ENCODE measurements around the gene INSM1. TPM values are rescaled to one million over a fixed set of nuclear protein-coding genes. Genes with fewer than 3 reads are reported as not detected.

The INSM1 gene
- total RNA-seq, 4 donors from 2014 or later = not detected

DNA sequence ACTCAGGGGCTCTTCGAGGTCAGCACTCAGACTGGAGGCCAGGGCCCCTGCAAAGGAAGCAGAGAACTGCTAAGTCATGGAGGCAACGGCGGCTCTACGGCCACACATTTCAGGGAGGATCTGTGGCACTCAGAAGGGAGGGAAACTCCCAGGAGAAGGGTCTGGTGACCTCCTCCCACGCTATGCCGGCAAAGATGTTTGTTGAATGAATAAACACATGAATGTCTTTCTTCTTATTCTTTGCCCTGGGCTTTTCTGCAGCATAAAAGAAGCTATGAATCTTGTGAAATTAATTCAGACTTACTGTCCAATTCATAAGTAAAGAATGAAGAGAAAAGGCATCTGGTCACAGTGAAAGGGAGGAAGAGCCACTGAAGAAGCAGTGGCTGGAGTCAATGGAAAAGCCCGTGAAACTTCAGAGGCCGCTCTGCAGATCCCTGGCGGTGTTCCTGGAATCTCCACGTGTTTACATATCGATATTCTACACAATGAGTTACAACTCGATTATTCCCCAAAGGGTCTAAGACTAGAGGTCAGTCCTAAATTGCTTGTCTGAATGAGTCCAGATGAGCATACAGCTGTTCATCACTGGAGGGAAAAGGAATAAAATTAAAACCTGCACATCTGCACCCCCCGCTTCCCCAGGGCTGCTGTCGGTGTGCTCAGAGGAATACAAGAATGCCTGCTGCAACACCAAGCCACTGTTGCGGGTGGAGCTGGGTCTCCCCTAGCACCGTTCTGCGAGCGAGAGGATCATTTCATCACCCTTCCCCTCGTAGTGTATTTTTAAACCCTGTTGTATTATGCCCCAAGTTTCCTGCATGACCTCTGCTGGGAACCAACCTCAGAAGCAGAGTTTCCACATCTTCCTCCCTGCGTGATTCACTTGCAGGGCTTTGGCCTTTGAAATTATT is 25.6 kb downstream of the INSM1 start:
- DNase-seq = no peak
- no peak for ATAC-seq
- Histone ChIP-seq H3K9me3 (no peaks in the 10 kb centered on the region), H3K36me3 (peaks cover 4 to 33% of the 10 kb centered on the region in 2 donors), H3K27ac (no peak overlapping the region), H3K4me1 (no peaks in the 10 kb centered on the region), H3K27me3 (no peaks in the 10 kb centered on the region), H3K4me3 (no peak overlapping the region)
- TF ChIP-seq, protein P1, sequence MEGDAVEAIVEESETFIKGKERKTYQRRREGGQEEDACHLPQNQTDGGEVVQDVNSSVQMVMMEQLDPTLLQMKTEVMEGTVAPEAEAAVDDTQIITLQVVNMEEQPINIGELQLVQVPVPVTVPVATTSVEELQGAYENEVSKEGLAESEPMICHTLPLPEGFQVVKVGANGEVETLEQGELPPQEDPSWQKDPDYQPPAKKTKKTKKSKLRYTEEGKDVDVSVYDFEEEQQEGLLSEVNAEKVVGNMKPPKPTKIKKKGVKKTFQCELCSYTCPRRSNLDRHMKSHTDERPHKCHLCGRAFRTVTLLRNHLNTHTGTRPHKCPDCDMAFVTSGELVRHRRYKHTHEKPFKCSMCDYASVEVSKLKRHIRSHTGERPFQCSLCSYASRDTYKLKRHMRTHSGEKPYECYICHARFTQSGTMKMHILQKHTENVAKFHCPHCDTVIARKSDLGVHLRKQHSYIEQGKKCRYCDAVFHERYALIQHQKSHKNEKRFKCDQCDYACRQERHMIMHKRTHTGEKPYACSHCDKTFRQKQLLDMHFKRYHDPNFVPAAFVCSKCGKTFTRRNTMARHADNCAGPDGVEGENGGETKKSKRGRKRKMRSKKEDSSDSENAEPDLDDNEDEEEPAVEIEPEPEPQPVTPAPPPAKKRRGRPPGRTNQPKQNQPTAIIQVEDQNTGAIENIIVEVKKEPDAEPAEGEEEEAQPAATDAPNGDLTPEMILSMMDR (IDR thresholded peaks at IDR 0.05 in 4 of 5, conservative IDR thresholded peaks at IDR 0.05 in 1 of 5) = no peak
- no peak for TF ChIP-seq POLR2A (IDR thresholded peaks at IDR 0.05)
- intact Hi-C loops (cut with DNase I; ENCODE audit: low total_unique reads) (no loop called here), in situ Hi-C loops (cut with MboI; ENCODE audit: low sequenced_read_pairs in 4 of 4) (no loop called here)

DNA sequence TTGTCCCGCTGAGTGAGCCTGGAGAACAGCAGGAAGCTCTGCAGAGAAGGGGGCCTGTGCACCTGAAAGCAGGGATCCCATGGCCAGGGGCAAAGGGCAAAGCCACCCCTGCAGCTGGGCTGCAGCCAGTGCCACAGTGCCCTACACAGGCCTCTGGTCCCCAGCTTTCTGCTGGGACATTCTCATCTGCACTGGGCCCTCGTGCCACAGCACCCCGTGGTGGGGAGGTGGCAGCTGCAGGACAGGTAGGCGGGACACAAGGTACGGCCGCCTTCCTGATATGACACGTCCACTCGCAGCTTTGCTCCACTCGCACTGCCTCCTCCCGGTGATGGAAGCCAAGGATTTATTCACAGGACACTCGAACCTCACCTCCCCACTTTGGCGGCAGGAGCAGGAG is 27.2 kb downstream of the INSM1 start:
- H3K27me3 ChIP-seq = no peaks in the 10 kb centered on the region

DNA sequence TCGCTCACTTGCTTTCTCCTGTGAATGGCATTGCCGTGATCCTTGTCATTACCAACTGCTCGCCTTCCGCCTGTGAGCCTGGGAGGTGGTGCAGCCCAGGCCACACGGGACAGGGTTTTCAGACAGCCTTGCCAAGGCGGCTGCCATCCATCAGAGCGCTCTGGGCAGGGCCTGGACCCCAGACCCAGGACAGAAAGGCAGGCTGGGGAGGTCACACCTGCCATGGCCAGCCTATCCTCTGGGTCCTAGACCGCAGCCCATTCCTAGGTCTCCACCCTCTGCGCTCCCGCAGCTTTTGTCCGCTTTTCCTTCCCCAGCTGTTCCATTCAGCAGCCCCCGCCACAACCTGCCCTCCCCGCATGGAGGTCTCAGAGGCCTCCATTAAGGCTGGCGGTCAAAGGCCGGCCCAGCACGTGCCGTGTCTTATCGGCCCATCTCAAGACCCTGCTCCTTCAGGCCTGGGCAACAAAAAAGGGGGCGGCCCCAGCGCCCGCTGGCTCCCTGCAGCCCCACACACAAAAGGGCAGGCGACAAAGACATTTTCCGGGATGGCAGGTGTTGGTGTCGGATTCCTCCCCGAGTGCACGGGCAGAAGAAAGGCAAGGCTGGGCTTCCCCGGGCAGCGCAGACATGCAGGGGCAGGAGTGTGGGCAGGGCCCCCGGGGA is 28.1 kb downstream of the INSM1 start:
- Histone ChIP-seq H3K36me3 (peaks cover 4 to 27% of the 10 kb centered on the region in 2 donors), H3K9me3 (no peaks in the 10 kb centered on the region), H3K27ac (no peak overlapping the region), H3K27me3 (no peaks in the 10 kb centered on the region), H3K4me3 (no peak overlapping the region), H3K4me1 (no peaks in the 10 kb centered on the region)
- in situ Hi-C loops (cut with MboI; ENCODE audit: low sequenced_read_pairs in 4 of 4) (no loop called here), intact Hi-C loops (cut with DNase I; ENCODE audit: low total_unique reads) (no loop called here)
- ATAC-seq = no peak
- DNase-seq = no peak
- TF ChIP-seq POLR2A (IDR thresholded peaks at IDR 0.05) = no peak
- TF ChIP-seq, protein P1 (IDR thresholded peaks at IDR 0.05 in 4 of 5, conservative IDR thresholded peaks at IDR 0.05 in 1 of 5) = no peak

More for the DNA sequence above, 27.2 kb downstream of the INSM1 start:
- H3K4me1 ChIP-seq = no peaks in the 10 kb centered on the region
- no peaks in the 10 kb centered on the region for H3K9me3 ChIP-seq
- TF ChIP-seq, protein P1 (IDR thresholded peaks at IDR 0.05 in 4 of 5, conservative IDR thresholded peaks at IDR 0.05 in 1 of 5) = no peak
- TF ChIP-seq POLR2A (IDR thresholded peaks at IDR 0.05) = no peak
- H3K4me3 ChIP-seq = no peak overlapping the region
- peaks cover 4 to 27% of the 10 kb centered on the region in 2 donors for H3K36me3 ChIP-seq
- no peak overlapping the region for H3K27ac ChIP-seq
- ATAC-seq (no peak), DNase-seq (no peak)
- intact Hi-C loops (cut with DNase I; ENCODE audit: low total_unique reads) = no loop called here
- in situ Hi-C loops (cut with MboI; ENCODE audit: low sequenced_read_pairs in 4 of 4) = no loop called here

DNA sequence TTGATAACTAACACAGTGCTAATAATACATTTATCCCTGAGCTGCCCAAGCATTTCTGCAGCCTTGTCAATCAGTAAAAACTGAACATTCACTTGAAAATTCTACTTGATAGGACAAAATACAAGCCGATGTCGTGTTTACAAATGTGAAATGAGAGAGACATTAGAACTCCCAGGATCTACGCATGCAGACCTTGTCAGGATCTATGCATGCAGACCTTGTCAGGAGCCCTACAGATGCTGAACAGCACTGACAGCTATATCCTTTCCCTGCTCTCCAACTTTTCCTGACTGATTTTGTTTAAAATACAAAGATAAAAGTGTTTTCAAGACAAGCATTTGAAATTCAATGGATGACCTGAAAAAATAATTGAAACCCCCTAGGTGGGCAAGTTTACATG is 28.9 kb downstream of the INSM1 start:
- intact Hi-C loops (cut with DNase I; ENCODE audit: low total_unique reads) (no loop called here), in situ Hi-C loops (cut with MboI; ENCODE audit: low sequenced_read_pairs in 4 of 4) (no loop called here)
- Histone ChIP-seq H3K27ac (no peak overlapping the region), H3K4me3 (no peak overlapping the region), H3K27me3 (no peaks in the 10 kb centered on the region), H3K9me3 (no peaks in the 10 kb centered on the region), H3K4me1 (no peaks in the 10 kb centered on the region), H3K36me3 (peaks cover 4 to 24% of the 10 kb centered on the region in 2 donors)
- no peak for DNase-seq
- TF ChIP-seq, protein P1 (IDR thresholded peaks at IDR 0.05 in 4 of 5, conservative IDR thresholded peaks at IDR 0.05 in 1 of 5) = no peak
- no peak for TF ChIP-seq POLR2A (IDR thresholded peaks at IDR 0.05)
- no peak for ATAC-seq

Data from gastrocnemius medialis (tissue), 4 donors.